ENCODE results near the gene SND1. TPM values are rescaled to one million over a fixed set of nuclear protein-coding genes. Genes with fewer than 3 reads are reported as not detected.

The SND1 gene
- total and polyA plus RNA-seq, 4 donors = 59.4 to 214 (median 84.1) TPM

GRCh38 chr7:128044064-128044463 lies 392.1 kb downstream of the SND1 start:
- DNase-seq (ENCODE audit: low spot score) = no peak
- Histone ChIP-seq H3K4me3 (ENCODE audit: low read depth in 1 of 3, low read length in 3 of 3) (no peak overlapping the region), H3K9me3 (ENCODE audit: control insufficient read depth in 4 of 4, low read length in 3 of 4) (no peaks in the 10 kb centered on the region), H3K9ac (ENCODE audit: low read depth in 1 of 2, low read length in 2 of 2) (no peak overlapping the region), H3K27ac (ENCODE audit: low read depth in 1 of 2, low read length in 2 of 2) (no peak overlapping the region), H3K4me1 (ENCODE audit: control insufficient read depth in 4 of 4, insufficient read depth in 4 of 4, low read length in 3 of 4) (no peaks in the 10 kb centered on the region), H3K36me3 (ENCODE audit: control insufficient read depth in 4 of 4, insufficient read depth in 3 of 4, low read depth in 1 of 4, low read length in 3 of 4) (peaks cover 0 to 7% (median 4%) of the 10 kb centered on the region in 4 donors), H3K27me3 (ENCODE audit: control insufficient read depth in 4 of 4, insufficient read depth in 4 of 4, low read length in 3 of 4) (no peaks in the 10 kb centered on the region)
- TF ChIP-seq HNF4G (IDR thresholded peaks at IDR 0.05) = no peak
- TF ChIP-seq ZBTB33 (IDR thresholded peaks at IDR 0.05) = no peak
- no peak for TF ChIP-seq FOXA2 (IDR thresholded peaks at IDR 0.05)
- no peak for TF ChIP-seq CTCF (IDR thresholded peaks at IDR 0.05; ENCODE audit: low read depth, low read length, missing input control)
- no peak for TF ChIP-seq ATF3 (IDR thresholded peaks at IDR 0.05)
- no peak for TF ChIP-seq REST (IDR thresholded peaks at IDR 0.05)
- no peak for TF ChIP-seq RXRA (IDR thresholded peaks at IDR 0.05)
- TF ChIP-seq TAF1 (conservative IDR thresholded peaks at IDR 0.05) = no peak
- no peak for TF ChIP-seq JUND (IDR thresholded peaks at IDR 0.05)
- TF ChIP-seq FOXA1 (IDR thresholded peaks at IDR 0.05) = no peak
- no peak for TF ChIP-seq GABPA (IDR thresholded peaks at IDR 0.05 in 1 of 2, conservative IDR thresholded peaks at IDR 0.05 in 1 of 2)
- no peak for TF ChIP-seq SP1 (IDR thresholded peaks at IDR 0.05)
- TF ChIP-seq MAX (IDR thresholded peaks at IDR 0.05) = no peak
- TF ChIP-seq EGR1 (IDR thresholded peaks at IDR 0.05; ENCODE audit: low read depth in 2 of 2) = no peak
- no peak for TF ChIP-seq RAD21 (IDR thresholded peaks at IDR 0.05)
- TF ChIP-seq YY1 (IDR thresholded peaks at IDR 0.05) = no peak
- no peak for TF ChIP-seq NR2F2 (IDR thresholded peaks at IDR 0.05)
- 92% methylated on average over 5 of the region's 5 CpGs for WGBS

GRCh38 chr7:128045158-128045557 lies 393.2 kb downstream of the SND1 start:
- no peak overlapping the region for H3K9ac ChIP-seq (ENCODE audit: low read depth in 1 of 2, low read length in 2 of 2)
- WGBS = 93% methylated on average over 1 of the region's 1 CpG
- no peak overlapping the region for H3K4me3 ChIP-seq (ENCODE audit: low read depth in 1 of 3, low read length in 3 of 3)
- DNase-seq (ENCODE audit: low spot score) = no peak
- peaks cover 0 to 7% (median 4%) of the 10 kb centered on the region in 4 donors for H3K36me3 ChIP-seq (ENCODE audit: control insufficient read depth in 4 of 4, insufficient read depth in 3 of 4, low read depth in 1 of 4, low read length in 3 of 4)
- no peak overlapping the region for H3K27ac ChIP-seq (ENCODE audit: low read depth in 1 of 2, low read length in 2 of 2)
- no peaks in the 10 kb centered on the region for H3K4me1 ChIP-seq (ENCODE audit: control insufficient read depth in 4 of 4, insufficient read depth in 4 of 4, low read length in 3 of 4)
- no peaks in the 10 kb centered on the region for H3K27me3 ChIP-seq (ENCODE audit: control insufficient read depth in 4 of 4, insufficient read depth in 4 of 4, low read length in 3 of 4)
- H3K9me3 ChIP-seq (ENCODE audit: control insufficient read depth in 4 of 4, low read length in 3 of 4) = no peaks in the 10 kb centered on the region
- TF ChIP-seq EGR1 (IDR thresholded peaks at IDR 0.05; ENCODE audit: low read depth in 2 of 2) (no peak), ATF3 (IDR thresholded peaks at IDR 0.05) (no peak), FOXA2 (IDR thresholded peaks at IDR 0.05) (no peak), JUND (IDR thresholded peaks at IDR 0.05) (no peak), ZBTB33 (IDR thresholded peaks at IDR 0.05) (no peak), TAF1 (conservative IDR thresholded peaks at IDR 0.05) (no peak), RAD21 (IDR thresholded peaks at IDR 0.05) (no peak), SP1 (IDR thresholded peaks at IDR 0.05) (no peak), YY1 (IDR thresholded peaks at IDR 0.05) (no peak), GABPA (IDR thresholded peaks at IDR 0.05 in 1 of 2, conservative IDR thresholded peaks at IDR 0.05 in 1 of 2) (no peak), MAX (IDR thresholded peaks at IDR 0.05) (no peak), HNF4G (IDR thresholded peaks at IDR 0.05) (no peak)

Measured in liver (tissue), 9 donors.